WTC11 (cell line): ENCODE data around the gene P2RX4. TPM values are rescaled to one million over a fixed set of nuclear protein-coding genes. Genes with fewer than 3 reads are reported as not detected.

ENCODE experiments used
- ATAC-seq: fragments of 200-7000 bp; cut with Tn5 transposase; 2 replicates; pipeline ENCODE4 v1.10.0; 2021; ENCODE audit warnings: mild to moderate bottlenecking, moderate library complexity
- CTCF ChIA-PET: fragments of 300-600 bp; sonication (Branson Sonifier 250); formaldehyde crosslinking; loops from one replicate; lab custom pipeline; 2021; ENCODE audit warnings: antibody characterized with exemption; lab: Charles Lee
- POLR2A ChIA-PET: fragments of 350-600 bp; sonication (Branson Sonifier 250); formaldehyde crosslinking; loops from one replicate; lab custom pipeline; 2021; ENCODE audit warnings: antibody characterized with exemption; lab: Charles Lee
- DNase-seq: peaks from one replicate; pipeline ENCODE4 v3.0.0; 2021; ENCODE audit warnings: low spot score
- H3K27ac Mint-ChIP-seq: 2 replicates; pipeline ENCODE4 v1.8.0; 2021; ENCODE audit warnings: mixed read lengths
- H3K27me3 Mint-ChIP-seq: 2 replicates; pipeline ENCODE4 v1.8.0; 2021; ENCODE audit warnings: low read depth, mild to moderate bottlenecking, moderate library complexity, mixed read lengths
- H3K36me3 Mint-ChIP-seq: 2 replicates; pipeline ENCODE4 v1.8.0; 2021; ENCODE audit warnings: mixed read lengths
- H3K4me1 Mint-ChIP-seq: 2 replicates; pipeline ENCODE4 v1.8.0; 2022; ENCODE audit warnings: mixed read lengths
- H3K4me3 Mint-ChIP-seq: 2 replicates; pipeline ENCODE4 v1.8.0; 2021; ENCODE audit warnings: mild to moderate bottlenecking, moderate library complexity, mixed read lengths
- H3K9me3 Mint-ChIP-seq: 2 replicates; pipeline ENCODE4 v1.8.0; 2021; ENCODE audit warnings: mixed read lengths
- FOXJ3 ChIP-seq: sonication (generic); formaldehyde crosslinking; IDR thresholded peaks from 2 replicates; pipeline ENCODE4 v1.9.0; 2021; ENCODE audit warnings: missing genetic modification reagents, mild to moderate bottlenecking, borderline replicate concordance
- GABPB1 ChIP-seq: sonication (generic); formaldehyde crosslinking; IDR thresholded peaks from 2 replicates; pipeline ENCODE4 v1.8.1; 2023; ENCODE audit warnings: mild to moderate bottlenecking, missing genetic modification reagents
- KAT7 ChIP-seq: sonication (generic); formaldehyde crosslinking; IDR thresholded peaks from 2 replicates; pipeline ENCODE4 v1.8.1; 2023; ENCODE audit warnings: missing genetic modification reagents, mild to moderate bottlenecking, borderline replicate concordance
- NR3C1 ChIP-seq: sonication (generic); formaldehyde crosslinking; conservative IDR thresholded peaks from 2 replicates; pipeline ENCODE4 v1.8.1; 2023; ENCODE audit warnings: low read depth, mild to moderate bottlenecking, missing genetic modification reagents
- OVOL2 ChIP-seq: fragments of 250-450 bp; sonication (Bioruptor Pico); IDR thresholded peaks from 2 replicates; pipeline ENCODE4 v1.9.0; 2021; ENCODE audit warnings: mild to moderate bottlenecking, borderline replicate concordance
- SMAD4 ChIP-seq: sonication (generic); formaldehyde crosslinking; IDR thresholded peaks from 2 replicates; pipeline ENCODE4 v1.8.0; 2022; ENCODE audit warnings: mild to moderate bottlenecking, missing genetic modification reagents
- ZNF263 ChIP-seq: sonication (generic); formaldehyde crosslinking; IDR thresholded peaks from 2 replicates; pipeline ENCODE4 v1.8.1; 2022; ENCODE audit warnings: low read depth, mild to moderate bottlenecking, moderate library complexity, missing genetic modification reagents
- total RNA-seq: library from RNA; stranded (reverse); gene quantifications from 3 replicates; pipeline ENCODE4 v1.2.3, GENCODE V29; 2021
- TF ChIP-seq, protein P1 (sequence below): sonication (generic); formaldehyde crosslinking; IDR thresholded peaks from 2 replicates; pipeline ENCODE4 v1.8.0; 2022; ENCODE audit warnings: mild to moderate bottlenecking, missing genetic modification reagents
- TF ChIP-seq, protein P2 (sequence below): sonication (generic); formaldehyde crosslinking; IDR thresholded peaks from 2 replicates; pipeline ENCODE4 v1.8.0; 2022; ENCODE audit warnings: mild to moderate bottlenecking, missing genetic modification reagents
- TF ChIP-seq, protein P3 (sequence below): fragments of 250-450 bp; sonication (Bioruptor Pico); IDR thresholded peaks from 2 replicates; pipeline ENCODE4 v1.8.0; 2021; ENCODE audit warnings: mild to moderate bottlenecking
- TF ChIP-seq, protein P4 (sequence below): sonication (generic); formaldehyde crosslinking; conservative IDR thresholded peaks from 2 replicates; pipeline ENCODE4 v1.8.1; 2022; ENCODE audit warnings: mild to moderate bottlenecking, missing genetic modification reagents
- TF ChIP-seq, protein P5 (sequence below): sonication (generic); formaldehyde crosslinking; IDR thresholded peaks from 2 replicates; pipeline ENCODE4 v1.8.0; 2022; ENCODE audit warnings: mild to moderate bottlenecking, missing genetic modification reagents
- TF ChIP-seq, protein P6 (sequence below): sonication (generic); formaldehyde crosslinking; IDR thresholded peaks from 2 replicates; pipeline ENCODE4 v1.8.0; 2022; ENCODE audit warnings: mild to moderate bottlenecking, missing genetic modification reagents
- TF ChIP-seq, protein P7 (sequence below): sonication (generic); formaldehyde crosslinking; IDR thresholded peaks from 2 replicates; pipeline ENCODE4 v1.8.0; 2023; ENCODE audit warnings: mild to moderate bottlenecking, missing genetic modification reagents

P2RX4 gene
- total RNA-seq, 1 experiment from 2014 or later: 13.9 TPM

DNA sequence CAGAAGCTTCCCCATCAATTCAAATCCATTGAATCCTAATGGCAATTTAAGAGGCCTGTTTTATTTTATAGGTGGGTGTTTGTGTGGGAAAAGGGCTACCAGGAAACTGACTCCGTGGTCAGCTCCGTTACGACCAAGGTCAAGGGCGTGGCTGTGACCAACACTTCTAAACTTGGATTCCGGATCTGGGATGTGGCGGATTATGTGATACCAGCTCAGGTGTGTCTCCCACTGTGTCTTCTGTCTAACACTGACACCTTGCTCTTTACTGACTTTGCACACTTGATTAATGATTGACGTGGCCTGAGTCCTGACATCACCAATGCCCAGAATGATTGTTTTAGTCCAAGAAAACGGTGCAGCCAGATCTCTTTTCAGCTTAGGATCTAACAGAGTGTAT lies 7.1 kb downstream of the P2RX4 start:
- no peak for DNase-seq
- Mint-ChIP-seq H3K9me3 (no peaks in the 10 kb centered on the region), H3K4me3 (no peak overlapping the region), H3K36me3 (no peaks in the 10 kb centered on the region), H3K4me1 (no peaks in the 10 kb centered on the region), H3K27me3 (no peaks in the 10 kb centered on the region), H3K27ac (no peak overlapping the region)
- no peak for TF ChIP-seq FOXJ3
- TF ChIP-seq, protein P1, sequence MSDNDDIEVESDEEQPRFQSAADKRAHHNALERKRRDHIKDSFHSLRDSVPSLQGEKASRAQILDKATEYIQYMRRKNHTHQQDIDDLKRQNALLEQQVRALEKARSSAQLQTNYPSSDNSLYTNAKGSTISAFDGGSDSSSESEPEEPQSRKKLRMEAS (CRISPR knock-in tag): no peak
- TF ChIP-seq, protein P2, sequence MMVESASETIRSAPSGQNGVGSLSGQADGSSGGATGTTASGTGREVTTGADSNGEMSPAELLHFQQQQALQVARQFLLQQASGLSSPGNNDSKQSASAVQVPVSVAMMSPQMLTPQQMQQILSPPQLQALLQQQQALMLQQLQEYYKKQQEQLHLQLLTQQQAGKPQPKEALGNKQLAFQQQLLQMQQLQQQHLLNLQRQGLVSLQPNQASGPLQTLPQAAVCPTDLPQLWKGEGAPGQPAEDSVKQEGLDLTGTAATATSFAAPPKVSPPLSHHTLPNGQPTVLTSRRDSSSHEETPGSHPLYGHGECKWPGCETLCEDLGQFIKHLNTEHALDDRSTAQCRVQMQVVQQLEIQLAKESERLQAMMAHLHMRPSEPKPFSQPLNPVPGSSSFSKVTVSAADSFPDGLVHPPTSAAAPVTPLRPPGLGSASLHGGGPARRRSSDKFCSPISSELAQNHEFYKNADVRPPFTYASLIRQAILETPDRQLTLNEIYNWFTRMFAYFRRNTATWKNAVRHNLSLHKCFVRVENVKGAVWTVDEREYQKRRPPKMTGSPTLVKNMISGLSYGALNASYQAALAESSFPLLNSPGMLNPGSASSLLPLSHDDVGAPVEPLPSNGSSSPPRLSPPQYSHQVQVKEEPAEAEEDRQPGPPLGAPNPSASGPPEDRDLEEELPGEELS (CRISPR knock-in tag): no peak
- TF ChIP-seq, protein P3, sequence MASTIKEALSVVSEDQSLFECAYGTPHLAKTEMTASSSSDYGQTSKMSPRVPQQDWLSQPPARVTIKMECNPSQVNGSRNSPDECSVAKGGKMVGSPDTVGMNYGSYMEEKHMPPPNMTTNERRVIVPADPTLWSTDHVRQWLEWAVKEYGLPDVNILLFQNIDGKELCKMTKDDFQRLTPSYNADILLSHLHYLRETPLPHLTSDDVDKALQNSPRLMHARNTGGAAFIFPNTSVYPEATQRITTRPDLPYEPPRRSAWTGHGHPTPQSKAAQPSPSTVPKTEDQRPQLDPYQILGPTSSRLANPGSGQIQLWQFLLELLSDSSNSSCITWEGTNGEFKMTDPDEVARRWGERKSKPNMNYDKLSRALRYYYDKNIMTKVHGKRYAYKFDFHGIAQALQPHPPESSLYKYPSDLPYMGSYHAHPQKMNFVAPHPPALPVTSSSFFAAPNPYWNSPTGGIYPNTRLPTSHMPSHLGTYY (CRISPR knock-in tag): no peak
- TF ChIP-seq NR3C1 (CRISPR knock-in tag): no peak
- TF ChIP-seq, protein P4, sequence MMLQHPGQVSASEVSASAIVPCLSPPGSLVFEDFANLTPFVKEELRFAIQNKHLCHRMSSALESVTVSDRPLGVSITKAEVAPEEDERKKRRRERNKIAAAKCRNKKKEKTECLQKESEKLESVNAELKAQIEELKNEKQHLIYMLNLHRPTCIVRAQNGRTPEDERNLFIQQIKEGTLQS (CRISPR knock-in tag): no peak
- TF ChIP-seq SMAD4 (CRISPR knock-in tag): no peak
- ChIA-PET POLR2A (no interaction called here), CTCF (interaction anchor here (0.9 to 2.0 kb wide), 3 partner anchors 13 to 226 kb away, joined by 3 to 6 read pairs (median 3); no protein-coding TSS in a partner anchor)
- no peak for ATAC-seq

DNA sequence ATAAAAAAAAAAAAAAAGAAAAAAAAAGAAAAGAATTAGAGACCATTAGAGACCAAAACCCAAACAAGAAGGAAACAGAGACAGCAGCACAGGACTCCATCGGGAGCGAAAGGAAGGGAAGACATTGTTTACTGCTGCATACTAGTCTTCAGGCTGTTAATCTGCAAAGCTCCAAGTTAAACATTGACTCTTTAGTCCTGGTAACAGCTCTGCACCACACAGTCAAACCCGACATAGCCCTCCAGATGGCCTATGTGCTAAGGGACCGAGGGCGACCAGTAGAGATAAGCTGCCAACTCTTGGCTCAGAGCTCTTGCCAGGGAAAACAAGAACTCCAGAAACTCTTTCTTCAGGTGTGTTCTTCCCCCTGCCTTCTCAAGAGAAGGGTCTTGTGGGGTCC lies 7.8 kb downstream of the P2RX4 start:
- Mint-ChIP-seq H3K27me3 (no peaks in the 10 kb centered on the region), H3K36me3 (no peaks in the 10 kb centered on the region), H3K4me3 (no peak overlapping the region), H3K27ac (no peak overlapping the region), H3K9me3 (no peaks in the 10 kb centered on the region), H3K4me1 (no peaks in the 10 kb centered on the region)
- POLR2A ChIA-PET: interaction anchor here (0.5 kb wide), 1 partner anchor 14 kb away, joined by 3 read pairs; no protein-coding TSS in a partner anchor
- DNase-seq (no peak), ATAC-seq (no peak)
- CTCF ChIA-PET: interaction anchor here (0.9 to 2.0 kb wide), 2 partner anchors 13 to 226 kb away, joined by 3 to 6 read pairs; no protein-coding TSS in a partner anchor
- TF ChIP-seq GABPB1 (CRISPR knock-in tag) (no peak), ZNF263 (CRISPR knock-in tag) (no peak), KAT7 (CRISPR knock-in tag) (no peak), OVOL2 (CRISPR knock-in tag) (no peak), SMAD4 (CRISPR knock-in tag) (no peak)
- TF ChIP-seq, protein P5, sequence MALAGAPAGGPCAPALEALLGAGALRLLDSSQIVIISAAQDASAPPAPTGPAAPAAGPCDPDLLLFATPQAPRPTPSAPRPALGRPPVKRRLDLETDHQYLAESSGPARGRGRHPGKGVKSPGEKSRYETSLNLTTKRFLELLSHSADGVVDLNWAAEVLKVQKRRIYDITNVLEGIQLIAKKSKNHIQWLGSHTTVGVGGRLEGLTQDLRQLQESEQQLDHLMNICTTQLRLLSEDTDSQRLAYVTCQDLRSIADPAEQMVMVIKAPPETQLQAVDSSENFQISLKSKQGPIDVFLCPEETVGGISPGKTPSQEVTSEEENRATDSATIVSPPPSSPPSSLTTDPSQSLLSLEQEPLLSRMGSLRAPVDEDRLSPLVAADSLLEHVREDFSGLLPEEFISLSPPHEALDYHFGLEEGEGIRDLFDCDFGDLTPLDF (CRISPR knock-in tag): no peak
- TF ChIP-seq, protein P1 (CRISPR knock-in tag): no peak
- TF ChIP-seq, protein P6, sequence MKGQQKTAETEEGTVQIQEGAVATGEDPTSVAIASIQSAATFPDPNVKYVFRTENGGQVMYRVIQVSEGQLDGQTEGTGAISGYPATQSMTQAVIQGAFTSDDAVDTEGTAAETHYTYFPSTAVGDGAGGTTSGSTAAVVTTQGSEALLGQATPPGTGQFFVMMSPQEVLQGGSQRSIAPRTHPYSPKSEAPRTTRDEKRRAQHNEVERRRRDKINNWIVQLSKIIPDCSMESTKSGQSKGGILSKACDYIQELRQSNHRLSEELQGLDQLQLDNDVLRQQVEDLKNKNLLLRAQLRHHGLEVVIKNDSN (CRISPR knock-in tag): no peak
- TF ChIP-seq, protein P7, sequence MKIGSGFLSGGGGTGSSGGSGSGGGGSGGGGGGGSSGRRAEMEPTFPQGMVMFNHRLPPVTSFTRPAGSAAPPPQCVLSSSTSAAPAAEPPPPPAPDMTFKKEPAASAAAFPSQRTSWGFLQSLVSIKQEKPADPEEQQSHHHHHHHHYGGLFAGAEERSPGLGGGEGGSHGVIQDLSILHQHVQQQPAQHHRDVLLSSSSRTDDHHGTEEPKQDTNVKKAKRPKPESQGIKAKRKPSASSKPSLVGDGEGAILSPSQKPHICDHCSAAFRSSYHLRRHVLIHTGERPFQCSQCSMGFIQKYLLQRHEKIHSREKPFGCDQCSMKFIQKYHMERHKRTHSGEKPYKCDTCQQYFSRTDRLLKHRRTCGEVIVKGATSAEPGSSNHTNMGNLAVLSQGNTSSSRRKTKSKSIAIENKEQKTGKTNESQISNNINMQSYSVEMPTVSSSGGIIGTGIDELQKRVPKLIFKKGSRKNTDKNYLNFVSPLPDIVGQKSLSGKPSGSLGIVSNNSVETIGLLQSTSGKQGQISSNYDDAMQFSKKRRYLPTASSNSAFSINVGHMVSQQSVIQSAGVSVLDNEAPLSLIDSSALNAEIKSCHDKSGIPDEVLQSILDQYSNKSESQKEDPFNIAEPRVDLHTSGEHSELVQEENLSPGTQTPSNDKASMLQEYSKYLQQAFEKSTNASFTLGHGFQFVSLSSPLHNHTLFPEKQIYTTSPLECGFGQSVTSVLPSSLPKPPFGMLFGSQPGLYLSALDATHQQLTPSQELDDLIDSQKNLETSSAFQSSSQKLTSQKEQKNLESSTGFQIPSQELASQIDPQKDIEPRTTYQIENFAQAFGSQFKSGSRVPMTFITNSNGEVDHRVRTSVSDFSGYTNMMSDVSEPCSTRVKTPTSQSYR: no peak
